22Rv1 (cell line): Measurements from ENCODE around the gene NPPB.
A peak's percentile ranks its signal among the peaks of the same experiment; 100 is the strongest.

Experiments used
- H3K27ac ChIP-seq: fragments of 450-650 bp; 2 replicates; pipeline ENCODE4 v1.5.1; 2017
- ZFX ChIP-seq: fragments of 450-650 bp; IDR thresholded peaks from 2 replicates; pipeline ENCODE4 v1.6.1; 2017; ENCODE audit warnings: antibody characterized with exemption, borderline replicate concordance
- TF ChIP-seq, protein P1 (sequence below): fragments of 450-650 bp; IDR thresholded peaks from 2 replicates; pipeline ENCODE4 v1.5.1; 2017; ENCODE audit warnings: mild to moderate bottlenecking

NPPB gene

DNA sequence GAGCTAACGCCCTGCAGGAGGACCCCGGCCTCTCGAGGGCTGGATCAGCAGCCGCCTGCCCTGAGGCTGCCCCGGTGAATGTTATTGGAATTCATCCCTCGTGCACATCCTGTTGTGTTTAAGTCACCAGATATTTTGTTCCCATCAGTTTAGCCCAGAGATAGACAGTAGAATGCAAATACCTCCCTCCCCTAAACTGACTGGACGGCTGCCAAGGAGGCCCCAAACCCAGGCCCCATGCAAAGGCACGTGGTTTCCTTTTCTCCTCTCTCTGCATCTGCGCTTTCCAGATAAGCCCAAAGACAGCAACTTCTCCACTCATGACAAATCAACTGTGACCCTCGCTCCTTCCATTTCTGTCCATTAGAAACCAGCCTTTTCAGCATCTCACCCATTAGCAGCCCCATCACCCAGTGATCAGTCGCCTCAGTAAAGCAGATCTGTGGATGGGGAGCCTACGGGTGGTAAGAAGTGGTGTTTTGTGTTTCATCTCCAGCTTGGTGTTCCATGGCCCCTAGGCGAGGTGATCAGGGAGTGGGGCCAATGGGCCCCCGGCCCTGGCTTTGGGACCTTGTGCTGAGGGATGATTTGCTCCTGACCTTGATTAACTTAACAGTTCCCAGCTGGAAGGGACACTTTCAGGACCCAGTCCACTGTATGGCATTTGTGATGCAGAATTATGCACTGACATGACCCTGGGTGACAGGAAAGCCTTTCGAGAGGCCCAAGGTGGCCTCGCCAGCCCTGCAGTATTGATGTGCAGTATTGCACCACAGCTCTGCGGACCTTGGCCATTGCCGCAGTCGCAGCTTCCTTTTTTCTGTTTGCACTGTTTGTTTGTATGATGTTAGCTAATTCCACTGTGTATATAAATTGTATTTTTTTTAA lies 16.3 kb downstream of the NPPB start:
- no peak for TF ChIP-seq ZFX
- TF ChIP-seq, protein P1, sequence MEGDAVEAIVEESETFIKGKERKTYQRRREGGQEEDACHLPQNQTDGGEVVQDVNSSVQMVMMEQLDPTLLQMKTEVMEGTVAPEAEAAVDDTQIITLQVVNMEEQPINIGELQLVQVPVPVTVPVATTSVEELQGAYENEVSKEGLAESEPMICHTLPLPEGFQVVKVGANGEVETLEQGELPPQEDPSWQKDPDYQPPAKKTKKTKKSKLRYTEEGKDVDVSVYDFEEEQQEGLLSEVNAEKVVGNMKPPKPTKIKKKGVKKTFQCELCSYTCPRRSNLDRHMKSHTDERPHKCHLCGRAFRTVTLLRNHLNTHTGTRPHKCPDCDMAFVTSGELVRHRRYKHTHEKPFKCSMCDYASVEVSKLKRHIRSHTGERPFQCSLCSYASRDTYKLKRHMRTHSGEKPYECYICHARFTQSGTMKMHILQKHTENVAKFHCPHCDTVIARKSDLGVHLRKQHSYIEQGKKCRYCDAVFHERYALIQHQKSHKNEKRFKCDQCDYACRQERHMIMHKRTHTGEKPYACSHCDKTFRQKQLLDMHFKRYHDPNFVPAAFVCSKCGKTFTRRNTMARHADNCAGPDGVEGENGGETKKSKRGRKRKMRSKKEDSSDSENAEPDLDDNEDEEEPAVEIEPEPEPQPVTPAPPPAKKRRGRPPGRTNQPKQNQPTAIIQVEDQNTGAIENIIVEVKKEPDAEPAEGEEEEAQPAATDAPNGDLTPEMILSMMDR, result no peak
- H3K27ac ChIP-seq, result no peak overlapping the region

DNA sequence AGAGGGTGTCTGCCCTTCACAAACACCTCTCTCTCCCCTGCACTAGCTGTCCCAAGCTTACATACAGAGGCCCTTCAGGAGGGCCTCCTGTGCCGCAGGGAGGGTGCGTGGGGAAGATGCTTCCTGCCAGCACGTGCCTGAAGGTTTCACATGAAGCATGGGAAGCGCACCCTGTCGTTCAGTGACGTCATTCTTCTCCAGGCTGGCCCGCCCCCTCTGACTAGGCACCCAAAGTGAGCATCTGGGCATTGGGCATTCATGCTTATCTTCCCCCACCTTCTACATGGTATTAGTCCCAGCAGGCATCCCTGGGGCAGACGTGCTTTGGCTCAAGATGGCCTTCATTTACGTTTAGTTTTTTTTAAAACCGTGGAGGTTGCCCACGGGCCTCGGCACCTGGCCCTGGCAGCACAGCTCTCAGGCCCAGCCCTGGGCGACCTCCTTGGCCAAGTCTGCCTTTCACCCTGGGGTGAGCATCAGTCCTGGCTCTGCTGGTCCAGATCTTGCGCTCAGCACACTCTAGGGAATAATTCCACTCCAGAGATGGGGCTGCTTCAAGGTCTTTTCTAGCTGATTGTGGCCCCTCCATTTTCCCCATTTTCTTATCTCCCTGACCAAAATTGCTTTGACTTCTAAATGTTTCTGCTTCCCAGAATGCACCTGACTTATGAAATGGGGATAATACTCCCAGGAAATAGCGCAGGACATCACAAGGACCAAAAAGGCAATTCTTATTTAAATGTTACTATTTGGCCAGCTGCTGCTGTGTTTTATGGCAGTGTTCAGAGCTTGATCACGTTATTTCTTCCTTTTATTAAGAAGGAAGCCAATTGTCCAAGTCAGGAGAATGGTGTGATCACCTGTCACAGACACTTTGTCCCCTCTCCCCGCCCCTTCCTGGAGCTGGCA lies 17.2 kb downstream of the NPPB start:
- H3K27ac ChIP-seq, result no peak overlapping the region
- TF ChIP-seq, protein P1, result no peak

DNA sequence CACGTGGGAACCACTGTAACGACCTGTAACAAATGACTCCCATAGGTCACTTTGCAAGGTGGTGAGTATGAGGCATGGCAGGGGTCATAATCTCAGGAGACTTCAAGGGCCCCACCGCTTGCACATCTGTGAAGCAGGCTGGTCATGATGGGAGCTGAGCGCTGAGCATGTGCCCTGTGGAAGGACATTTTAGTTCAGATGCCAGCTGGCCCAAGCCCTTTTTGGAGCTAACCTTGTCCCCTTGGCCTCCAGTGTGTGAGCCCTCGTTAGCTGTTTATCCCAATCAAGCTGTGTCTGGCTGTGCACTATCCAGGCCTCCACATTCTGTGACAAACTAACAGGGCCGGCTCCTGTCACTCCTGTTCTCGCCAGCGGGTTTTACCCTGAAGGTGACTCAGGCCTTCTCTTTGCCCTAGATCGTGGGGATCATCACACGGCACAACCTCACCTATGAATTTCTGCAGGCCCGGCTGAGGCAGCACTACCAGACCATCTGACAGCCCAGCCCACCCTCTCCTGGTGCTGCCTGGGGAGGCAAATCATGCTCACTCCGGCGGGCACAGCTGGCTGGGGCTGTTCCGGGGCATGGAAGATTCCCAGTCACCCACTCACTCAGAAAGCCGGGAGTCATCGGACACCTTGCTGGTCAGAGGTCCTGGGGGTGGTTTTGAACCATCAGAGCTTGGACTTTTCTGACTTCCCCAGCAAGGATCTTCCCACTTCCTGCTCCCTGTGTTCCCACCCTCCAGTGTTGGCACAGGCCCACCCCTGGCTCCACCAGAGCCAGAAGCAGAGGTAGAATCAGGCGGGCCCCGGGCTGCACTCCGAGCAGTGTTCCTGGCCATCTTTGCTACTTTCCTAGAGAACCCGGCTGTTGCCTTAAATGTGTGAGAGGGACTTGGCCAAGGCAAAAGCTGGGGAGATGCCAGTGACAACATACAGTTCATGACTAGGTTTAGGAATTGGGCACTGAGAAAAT lies 18.7 kb downstream of the NPPB start:
- H3K27ac ChIP-seq, result no peak overlapping the region
- TF ChIP-seq, protein P1, result no peak
- no peak for TF ChIP-seq ZFX

DNA sequence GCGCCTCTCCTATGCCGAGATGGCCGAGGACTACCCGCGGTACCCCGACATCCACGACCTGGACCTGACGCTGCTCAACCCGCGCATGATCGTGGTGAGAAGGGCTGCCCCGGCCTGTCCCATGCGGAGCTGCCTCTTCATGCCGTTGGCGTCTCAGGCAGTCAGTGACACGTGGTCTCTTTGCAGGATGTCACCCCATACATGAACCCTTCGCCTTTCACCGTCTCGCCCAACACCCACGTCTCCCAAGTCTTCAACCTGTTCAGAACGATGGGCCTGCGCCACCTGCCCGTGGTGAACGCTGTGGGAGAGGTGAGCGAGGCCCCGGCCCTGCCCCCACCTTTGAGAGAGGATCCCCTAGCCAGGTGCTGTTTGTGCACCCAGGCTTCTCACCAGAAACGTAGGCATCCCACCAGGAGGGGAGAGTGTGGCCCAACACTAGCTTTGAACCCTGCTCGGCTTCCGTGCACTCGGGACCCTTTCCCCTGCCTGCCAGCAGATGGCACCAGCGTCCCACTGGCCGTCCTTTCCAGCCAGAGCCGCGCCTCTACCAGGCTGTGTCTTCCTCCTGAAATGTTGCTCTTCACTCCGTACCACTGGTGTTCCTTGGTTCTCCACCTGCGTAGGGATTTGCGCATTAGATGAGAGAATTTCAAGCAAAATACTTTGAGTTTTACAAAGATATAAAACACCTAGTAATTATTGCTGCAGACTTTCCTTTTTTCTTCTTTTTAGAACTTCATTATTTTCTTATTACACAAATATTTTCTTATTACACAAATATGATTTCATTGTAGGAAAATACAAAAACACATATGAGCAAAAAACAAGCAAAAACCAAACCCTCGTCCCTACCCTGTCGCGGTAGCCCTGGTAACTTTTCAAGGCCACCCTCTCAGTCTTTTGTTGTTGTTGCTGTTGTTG lies 20.1 kb downstream of the NPPB start:
- TF ChIP-seq ZFX, result no peak
- TF ChIP-seq, protein P1, result peak; percentile 99
- no peak overlapping the region for H3K27ac ChIP-seq

DNA sequence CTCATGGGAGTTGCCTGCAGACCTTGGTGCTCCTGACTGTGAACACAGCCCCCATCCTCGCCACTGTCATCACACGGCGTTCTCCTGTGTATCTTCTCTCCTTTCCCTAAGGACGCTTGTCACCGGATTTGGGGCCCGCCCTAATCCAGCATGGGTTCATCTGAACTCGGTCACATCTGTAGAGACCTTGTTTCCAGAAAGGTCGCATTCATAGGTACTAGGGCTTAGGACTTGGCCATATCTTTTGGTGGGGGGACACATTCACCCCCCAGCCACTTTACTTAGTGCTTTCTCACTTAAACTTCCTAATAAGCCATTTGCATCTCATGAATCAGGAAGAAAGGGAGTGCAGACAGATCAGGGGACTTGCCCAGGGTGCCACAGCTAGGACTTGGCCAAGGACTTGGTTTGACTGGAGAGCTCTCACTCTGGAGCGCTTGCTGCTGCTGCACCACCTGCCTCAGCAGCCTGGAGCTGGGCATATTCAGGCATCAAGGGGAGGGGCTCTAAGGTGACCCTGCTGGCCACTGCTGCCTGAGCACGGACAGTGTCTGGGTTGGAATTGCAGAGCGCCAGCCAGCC lies 20.9 kb downstream of the NPPB start:
- TF ChIP-seq, protein P1, result no peak
- no peak for TF ChIP-seq ZFX
- H3K27ac ChIP-seq, result no peak overlapping the region
